WERI-Rb-1 (cell line): Measurements from ENCODE around the gene PLEKHM1.

Source experiments
- DNase-seq: peaks from one replicate; pipeline ENCODE4 v3.0.0-alpha.2; 2020
- H3K27ac ChIP-seq: fragments of 250-450 bp; sonication (Bioruptor Pico); 2 replicates; pipeline ENCODE4 v1.5.1; 2020; ENCODE audit warnings: mild to moderate bottlenecking, moderate library complexity
- H3K27me3 ChIP-seq: fragments of 250-450 bp; sonication (Bioruptor Pico); 2 replicates; pipeline ENCODE4 v1.5.1; 2021; ENCODE audit warnings: mild to moderate bottlenecking, low read depth, moderate library complexity; ENCODE audit not compliant: insufficient read depth, severe bottlenecking
- H3K36me3 ChIP-seq: fragments of 250-450 bp; sonication (Bioruptor Pico); 2 replicates; pipeline ENCODE4 v1.5.1; 2020; ENCODE audit warnings: mild to moderate bottlenecking, moderate library complexity
- H3K4me3 ChIP-seq: 2 replicates; pipeline ENCODE4 v1.5.1; 2011; ENCODE audit warnings: low read depth, mild to moderate bottlenecking, control low read depth, low read length
- H3K9me3 ChIP-seq: fragments of 250-450 bp; sonication (Bioruptor Pico); 2 replicates; pipeline ENCODE4 v1.5.1; 2021; ENCODE audit warnings: mild to moderate bottlenecking, moderate library complexity; ENCODE audit not compliant: severe bottlenecking
- TF ChIP-seq, protein P1 (sequence below): IDR thresholded peaks from 2 replicates; pipeline ENCODE4 v1.5.1; 2011; ENCODE audit warnings: low read depth, mild to moderate bottlenecking, control low read depth, inconsistent platforms, low read length

Gene PLEKHM1

DNA sequence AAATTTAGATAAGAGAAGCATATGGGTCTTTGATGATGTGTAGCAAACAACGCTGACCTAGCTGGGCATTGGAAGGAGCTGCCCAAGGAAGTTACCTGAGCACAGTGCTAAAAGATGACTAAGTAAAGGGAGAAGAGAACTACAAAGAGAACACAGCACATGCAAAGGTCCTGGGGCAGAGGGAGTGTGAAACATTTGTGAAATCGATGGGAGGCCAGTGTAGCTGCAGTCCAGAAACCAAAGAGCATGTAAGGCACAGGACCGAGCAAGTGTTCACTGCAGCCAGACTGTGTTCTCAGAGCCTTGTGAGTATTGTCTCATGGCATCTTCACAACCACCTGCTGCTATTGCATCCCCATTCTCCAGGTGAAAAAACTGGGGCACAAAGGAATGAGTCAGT is 102.8 kb downstream of the PLEKHM1 start:
- no peaks in the 10 kb centered on the region for H3K27me3 ChIP-seq
- no peak for DNase-seq
- no peaks in the 10 kb centered on the region for H3K9me3 ChIP-seq
- no peaks in the 10 kb centered on the region for H3K36me3 ChIP-seq
- no peak overlapping the region for H3K27ac ChIP-seq
- TF ChIP-seq, protein P1, sequence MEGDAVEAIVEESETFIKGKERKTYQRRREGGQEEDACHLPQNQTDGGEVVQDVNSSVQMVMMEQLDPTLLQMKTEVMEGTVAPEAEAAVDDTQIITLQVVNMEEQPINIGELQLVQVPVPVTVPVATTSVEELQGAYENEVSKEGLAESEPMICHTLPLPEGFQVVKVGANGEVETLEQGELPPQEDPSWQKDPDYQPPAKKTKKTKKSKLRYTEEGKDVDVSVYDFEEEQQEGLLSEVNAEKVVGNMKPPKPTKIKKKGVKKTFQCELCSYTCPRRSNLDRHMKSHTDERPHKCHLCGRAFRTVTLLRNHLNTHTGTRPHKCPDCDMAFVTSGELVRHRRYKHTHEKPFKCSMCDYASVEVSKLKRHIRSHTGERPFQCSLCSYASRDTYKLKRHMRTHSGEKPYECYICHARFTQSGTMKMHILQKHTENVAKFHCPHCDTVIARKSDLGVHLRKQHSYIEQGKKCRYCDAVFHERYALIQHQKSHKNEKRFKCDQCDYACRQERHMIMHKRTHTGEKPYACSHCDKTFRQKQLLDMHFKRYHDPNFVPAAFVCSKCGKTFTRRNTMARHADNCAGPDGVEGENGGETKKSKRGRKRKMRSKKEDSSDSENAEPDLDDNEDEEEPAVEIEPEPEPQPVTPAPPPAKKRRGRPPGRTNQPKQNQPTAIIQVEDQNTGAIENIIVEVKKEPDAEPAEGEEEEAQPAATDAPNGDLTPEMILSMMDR, result no peak
- no peak overlapping the region for H3K4me3 ChIP-seq

- no peaks in the 10 kb centered on the region for H3K27me3 ChIP-seq
- no peak for DNase-seq
- no peaks in the 10 kb centered on the region for H3K9me3 ChIP-seq
- no peaks in the 10 kb centered on the region for H3K36me3 ChIP-seq
- H3K4me3 ChIP-seq, result no peak overlapping the region
- TF ChIP-seq, protein P1, result no peak
- no peak overlapping the region for H3K27ac ChIP-seq
Observed at GRCh38 chr17:45386178-45386577, 104.3 kb downstream of the PLEKHM1 start.
